Measurements from ENCODE around the gene PRMT2.
A peak's percentile ranks its signal among the peaks of the same experiment; 100 is the strongest.

PRMT2 gene
- long read RNA-seq, transcript PRMT2-203 (12 exons, 2,688 nt): minor isoform, 47 of 487 reads
- long read RNA-seq, transcript PRMT2-210 (8 exons, 1,874 nt): minor isoform, 14 of 487 reads
- long read RNA-seq, transcript PRMT2-206 (11 exons, 2,131 nt): major isoform, 145 of 487 reads
- long read RNA-seq, transcript PRMT2-204 (6 exons, 954 nt): minor isoform, 7 of 487 reads
- long read RNA-seq, partial matches to known transcripts: 201 of 487 reads
- long read RNA-seq, other reads (novel, unspliced or antisense): 70 of 487 reads

- no peaks in the 10 kb centered on the region for H3K27me3 ChIP-seq (ENCODE audit: insufficient read depth, poor library complexity, severe bottlenecking)
- peak within 1 kb of the TSS; percentile 92 for H3K4me3 ChIP-seq (replicated peaks; ENCODE audit: insufficient read depth, low read length)
- peak within 1 kb of the TSS; percentile 99 for H3K27ac ChIP-seq (replicated peaks)
- peak; percentile 90 to 97 for DNase-seq (ENCODE audit: low read depth in 1 of 2, low spot score in 1 of 2)
- TF ChIP-seq POLR2AphosphoS5 (IDR thresholded peaks at IDR 0.05; ENCODE audit: low read depth): peak; percentile 91; the same call in 1 of the 2 replicates
- TF ChIP-seq SPI1 (IDR thresholded peaks at IDR 0.05; ENCODE audit: borderline replicate concordance, low read depth): no peak
These were observed at the start of gene PRMT2 for GRCh38 chr21:46635324-46636180. TSS of gene PRMT2 (plus strand) at chr21:46635674. CDS start at chr21:46636952, 1,278 bp downstream.

GRCh38 chr21:46594276-46594675 lies 41.2 kb upstream of the PRMT2 start:
- Histone ChIP-seq H3K4me3 (replicated peaks; ENCODE audit: insufficient read depth, low read length) (no peak overlapping the region), H3K27me3 (ENCODE audit: insufficient read depth, poor library complexity, severe bottlenecking) (no peaks in the 10 kb centered on the region), H3K27ac (replicated peaks) (no peak overlapping the region)
- TF ChIP-seq REST (IDR thresholded peaks at IDR 0.05; ENCODE audit: insufficient replicate concordance, low read depth) (no peak), POLR2AphosphoS5 (IDR thresholded peaks at IDR 0.05; ENCODE audit: low read depth) (no peak), SPI1 (IDR thresholded peaks at IDR 0.05; ENCODE audit: borderline replicate concordance, low read depth) (no peak), GABPA (IDR thresholded peaks at IDR 0.05; ENCODE audit: low read depth) (no peak), CTCF (IDR thresholded peaks at IDR 0.05; ENCODE audit: insufficient read depth, low read length) (no peak)
- DNase-seq (ENCODE audit: low read depth in 1 of 2, low spot score in 1 of 2): no peak

GRCh38 chr21:46596201-46596600 lies 39.3 kb upstream of the PRMT2 start:
- Histone ChIP-seq H3K27me3 (ENCODE audit: insufficient read depth, poor library complexity, severe bottlenecking) (no peaks in the 10 kb centered on the region), H3K27ac (replicated peaks) (no peak overlapping the region), H3K4me3 (replicated peaks; ENCODE audit: insufficient read depth, low read length) (no peak overlapping the region)
- no peak for DNase-seq (ENCODE audit: low read depth in 1 of 2, low spot score in 1 of 2)
- TF ChIP-seq POLR2AphosphoS5 (IDR thresholded peaks at IDR 0.05; ENCODE audit: low read depth): no peak
- no peak for TF ChIP-seq REST (IDR thresholded peaks at IDR 0.05; ENCODE audit: insufficient replicate concordance, low read depth)
- no peak for TF ChIP-seq SPI1 (IDR thresholded peaks at IDR 0.05; ENCODE audit: borderline replicate concordance, low read depth)
- TF ChIP-seq CTCF (IDR thresholded peaks at IDR 0.05; ENCODE audit: insufficient read depth, low read length): no peak
- TF ChIP-seq GABPA (IDR thresholded peaks at IDR 0.05; ENCODE audit: low read depth): no peak

- Histone ChIP-seq H3K4me3 (replicated peaks; ENCODE audit: insufficient read depth, low read length) (no peak overlapping the region), H3K27me3 (ENCODE audit: insufficient read depth, poor library complexity, severe bottlenecking) (no peaks in the 10 kb centered on the region), H3K27ac (replicated peaks) (no peak overlapping the region)
- TF ChIP-seq CTCF (IDR thresholded peaks at IDR 0.05; ENCODE audit: insufficient read depth, low read length) (no peak), POLR2AphosphoS5 (IDR thresholded peaks at IDR 0.05; ENCODE audit: low read depth) (no peak), REST (IDR thresholded peaks at IDR 0.05; ENCODE audit: insufficient replicate concordance, low read depth) (no peak), SPI1 (IDR thresholded peaks at IDR 0.05; ENCODE audit: borderline replicate concordance, low read depth) (no peak), GABPA (IDR thresholded peaks at IDR 0.05; ENCODE audit: low read depth) (no peak)
- no peak for DNase-seq (ENCODE audit: low read depth in 1 of 2, low spot score in 1 of 2)
These were observed 38.4 kb upstream of the PRMT2 start for GRCh38 chr21:46597031-46597430.
